NCI-H510A treated with DMSO at 0.1 percent for 48 hours (cell line): ENCODE data around the gene CAND1.

Experiments used
- DNase-seq: peaks from one replicate; lab custom pipeline; 2025; lab: John Stamatoyannopoulos, UW

Gene CAND1

DNA sequence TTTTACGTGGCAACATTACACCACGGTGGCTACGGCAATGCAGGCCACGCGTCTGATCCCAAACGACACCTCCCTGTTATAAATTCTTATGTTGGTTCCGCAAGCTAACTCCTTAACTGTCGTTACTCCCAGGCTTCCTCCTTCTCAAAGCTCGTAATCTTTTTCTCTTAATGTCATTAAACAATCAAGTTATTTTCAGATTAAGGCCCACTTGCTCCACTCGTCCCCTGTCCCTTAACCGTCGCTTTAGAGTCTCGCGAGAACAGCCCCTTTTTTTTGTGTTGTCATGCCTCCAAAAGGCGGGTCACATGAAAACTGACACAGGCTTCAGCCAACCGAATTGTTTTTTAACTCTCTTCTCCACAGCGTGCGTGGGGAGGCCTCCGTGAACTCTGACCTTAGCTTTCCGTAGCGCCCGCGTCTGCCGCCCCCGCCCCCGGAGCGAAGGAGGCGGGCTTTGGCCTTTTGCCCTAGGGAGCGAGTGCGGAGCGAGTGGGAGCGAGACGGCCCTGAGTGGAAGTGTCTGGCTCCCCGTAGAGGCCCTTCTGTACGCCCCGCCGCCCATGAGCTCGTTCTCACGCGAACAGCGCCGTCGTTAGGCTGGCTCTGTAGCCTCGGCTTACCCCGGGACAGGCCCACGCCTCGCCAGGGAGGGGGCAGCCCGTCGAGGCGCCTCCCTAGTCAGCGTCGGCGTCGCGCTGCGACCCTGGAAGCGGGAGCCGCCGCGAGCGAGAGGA lies at the start of gene CAND1:
Gene CAND1, plus strand, starts transcription at position 463 of the 737 bp plus-strand sequence. CDS start 360 bp downstream, outside the sequence.
- DNase-seq, result peak; percentile 100

DNA sequence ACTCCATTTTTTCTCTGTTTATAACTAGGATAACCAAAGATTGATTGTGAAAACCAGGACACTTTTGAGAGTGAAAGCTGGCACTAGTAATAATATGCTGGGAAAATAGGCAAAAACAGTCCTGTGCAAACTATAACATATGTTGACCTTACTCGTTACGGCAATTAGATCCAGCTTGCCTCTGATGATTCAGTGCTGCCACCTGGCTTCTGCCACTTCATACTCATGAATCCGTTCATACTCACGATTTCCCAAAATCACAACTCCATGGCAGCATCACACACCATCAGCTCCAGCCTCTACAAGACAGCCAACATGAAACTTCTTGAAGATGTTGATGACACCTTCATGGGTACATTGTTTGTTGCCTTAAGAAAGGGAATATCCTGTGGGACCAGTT lies 49.1 kb upstream of the CAND1 start:
- DNase-seq, result no peak

DNA sequence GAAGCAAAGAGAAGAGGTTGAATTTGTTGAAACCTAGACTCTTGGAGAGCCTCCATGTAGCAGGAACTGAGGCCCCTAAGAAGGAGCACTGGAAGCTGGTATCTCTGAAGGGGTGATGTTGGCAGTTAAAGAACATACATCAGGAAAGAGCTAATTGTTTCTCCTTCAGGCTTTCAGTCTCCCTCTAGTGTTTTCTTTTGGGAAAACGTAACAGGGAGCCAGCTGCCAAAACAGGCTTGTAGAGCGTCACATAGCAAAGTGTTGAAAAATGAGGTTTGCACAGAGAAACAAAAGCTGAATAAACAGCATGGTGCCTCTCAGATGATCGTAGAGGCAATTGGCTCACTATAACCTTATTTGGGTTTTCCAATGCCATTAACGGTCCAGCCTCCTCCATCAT lies 46.9 kb upstream of the CAND1 start:
- DNase-seq, result peak; percentile 20

DNA sequence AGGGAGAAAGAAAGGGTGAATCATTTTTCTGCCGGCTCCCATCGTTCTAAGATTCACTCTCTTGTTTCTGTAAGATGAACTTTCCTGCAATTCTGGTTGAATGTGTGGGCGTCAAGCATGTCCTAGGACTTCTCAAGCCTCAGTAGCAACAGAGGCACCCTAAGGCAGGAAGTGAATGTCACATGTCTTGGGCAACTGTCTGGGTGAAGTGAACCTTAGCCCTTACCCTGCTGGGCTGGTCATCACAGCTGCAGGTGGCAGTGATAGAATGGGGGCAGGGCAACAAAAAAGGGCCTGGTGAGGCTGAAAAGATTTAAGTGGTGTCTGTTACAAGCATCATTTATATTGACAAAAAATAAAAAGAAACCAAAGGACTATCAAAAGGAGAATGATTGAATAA lies 45.9 kb upstream of the CAND1 start:
- DNase-seq, result no peak

DNA sequence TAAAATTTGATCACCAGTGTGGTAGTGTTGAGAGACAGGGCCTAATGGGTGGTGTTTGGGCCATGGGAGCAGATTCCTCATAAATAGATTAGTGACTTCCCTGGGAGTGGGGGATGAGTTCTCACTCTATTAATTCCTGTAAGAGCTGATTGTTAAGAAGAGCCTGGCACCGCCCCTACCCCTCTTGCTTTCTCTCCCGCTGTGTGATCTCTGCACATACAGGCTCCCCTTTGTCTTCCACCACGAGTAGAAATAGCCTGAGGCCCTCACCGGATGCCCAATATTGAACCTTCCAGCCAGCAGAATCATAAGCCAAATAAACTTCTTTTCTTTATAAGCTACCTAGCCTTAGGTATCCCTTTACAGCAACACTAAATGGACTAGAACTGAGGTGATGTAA lies 31.9 kb upstream of the CAND1 start:
- no peak for DNase-seq

DNA sequence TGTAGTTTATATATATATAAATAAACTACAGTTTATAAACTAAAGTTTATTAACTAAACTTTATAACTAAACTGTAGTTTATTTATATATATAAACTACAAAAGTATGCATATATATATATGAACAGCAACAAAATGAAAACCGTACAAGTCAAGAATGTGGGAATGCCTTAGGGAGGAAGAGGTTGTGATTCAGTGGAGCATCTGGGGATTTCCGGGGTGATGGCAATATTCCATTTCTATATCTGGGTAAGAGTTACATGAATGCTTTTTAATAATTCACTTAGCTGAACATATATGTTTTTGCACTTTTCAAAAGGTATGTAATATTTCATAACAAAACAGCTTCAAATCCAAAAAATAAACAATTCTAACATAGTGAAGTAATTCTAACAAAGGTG lies 30.1 kb upstream of the CAND1 start:
- no peak for DNase-seq

DNA sequence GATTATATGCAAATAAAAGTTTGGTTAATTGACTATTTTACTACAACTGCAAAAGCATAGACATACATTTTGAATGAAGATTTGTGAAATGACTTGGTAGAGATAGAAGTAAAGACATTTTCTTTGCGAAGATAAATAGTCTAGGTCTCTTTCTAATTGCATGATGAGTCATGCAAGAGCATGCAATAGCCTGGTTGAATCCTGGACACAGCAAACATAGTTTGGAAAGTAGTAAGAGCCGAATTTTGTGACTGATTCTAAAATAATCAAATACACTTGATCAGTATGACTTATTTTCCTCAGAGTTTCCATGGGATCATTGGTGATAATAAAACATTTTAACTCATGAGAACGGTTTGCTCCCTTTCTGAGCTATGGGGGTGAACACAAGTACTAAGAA lies 27.7 kb upstream of the CAND1 start:
- DNase-seq, result no peak

DNA sequence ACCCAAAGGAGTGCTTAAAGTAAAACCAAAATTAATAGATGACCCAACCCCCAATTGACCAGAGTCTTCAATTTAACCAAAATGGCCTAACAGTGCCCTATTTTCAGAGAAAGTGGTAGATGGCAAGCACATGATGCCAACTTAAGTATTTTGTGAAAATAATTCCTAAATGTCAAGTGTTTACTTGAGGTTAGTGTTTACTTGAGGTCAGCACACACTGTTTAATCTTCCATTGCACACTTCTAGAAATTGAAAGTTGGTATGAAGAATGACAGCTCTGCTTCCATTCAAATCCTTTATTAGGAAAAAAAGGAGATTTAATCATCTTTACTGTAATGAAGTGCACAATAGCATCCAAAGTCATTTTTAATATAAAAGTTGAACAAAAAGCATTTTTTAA lies 25.9 kb upstream of the CAND1 start:
- no peak for DNase-seq

DNA sequence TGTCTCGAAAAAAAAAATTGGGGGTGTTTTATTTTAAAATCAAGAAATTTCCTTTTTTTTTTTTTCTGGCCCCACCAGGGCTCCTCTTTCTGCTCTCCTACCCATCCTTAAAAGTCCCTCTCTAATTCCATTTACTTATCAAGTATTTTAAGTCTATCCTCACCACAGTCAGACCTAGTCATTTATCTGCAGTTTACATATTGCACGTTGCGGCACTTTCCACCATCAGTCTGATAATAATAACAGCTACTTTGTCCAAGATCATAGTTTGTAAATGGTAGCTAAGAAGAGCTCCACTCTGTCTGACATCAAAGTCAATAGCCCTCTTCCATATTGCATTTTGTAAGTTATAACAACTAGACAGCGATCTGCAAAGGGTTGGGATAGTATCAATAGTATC lies 23.6 kb upstream of the CAND1 start:
- DNase-seq, result no peak

DNA sequence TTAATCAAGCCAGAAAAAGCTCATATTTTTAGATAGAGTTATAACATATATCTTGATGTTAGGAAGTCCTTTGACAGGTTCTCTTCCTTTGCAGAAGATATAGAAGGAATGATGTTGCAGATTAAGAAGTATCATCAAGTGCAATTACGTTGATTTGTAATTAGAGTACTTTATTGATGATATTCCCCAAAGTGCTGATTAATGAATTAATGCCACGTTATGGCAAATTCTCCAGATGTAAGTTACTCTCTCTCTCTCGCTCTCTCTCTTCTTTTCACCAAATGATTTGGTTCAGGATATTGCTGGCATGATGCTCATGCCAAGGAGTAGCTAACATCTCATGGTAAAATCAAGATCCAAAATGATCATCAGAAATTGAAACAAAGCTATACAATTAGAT lies 18.1 kb upstream of the CAND1 start:
- no peak for DNase-seq

DNA sequence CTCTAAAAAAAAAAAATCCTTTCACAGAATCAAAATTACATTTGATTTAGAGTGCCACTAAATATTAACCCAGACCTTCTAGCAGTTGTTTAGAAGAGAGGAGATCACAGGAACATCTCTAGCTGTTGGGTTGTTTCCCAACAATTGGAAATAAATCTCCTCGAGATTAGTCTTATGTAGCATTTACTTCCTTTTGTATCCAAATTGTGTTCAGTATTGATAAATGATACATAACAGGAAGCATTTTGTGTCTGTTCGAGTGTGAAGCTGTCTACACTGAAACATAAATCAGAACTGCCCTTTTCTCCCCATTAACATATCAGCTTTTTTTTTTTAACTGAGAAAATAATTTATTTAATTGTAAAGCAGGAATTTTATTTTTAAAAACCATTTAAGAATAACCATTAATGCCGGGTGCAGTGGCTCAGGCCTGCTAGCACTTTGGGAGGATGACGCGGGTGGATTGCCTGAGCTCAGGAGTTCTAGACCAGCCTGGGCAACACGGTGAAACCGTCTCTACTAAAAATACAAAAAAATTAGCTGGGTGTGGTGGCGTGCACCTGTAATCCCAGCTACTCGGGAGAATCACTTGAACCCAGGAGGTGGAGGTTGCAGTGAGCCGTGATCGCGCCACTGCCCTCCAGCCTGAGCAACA lies 14.7 kb upstream of the CAND1 start:
- no peak for DNase-seq

DNA sequence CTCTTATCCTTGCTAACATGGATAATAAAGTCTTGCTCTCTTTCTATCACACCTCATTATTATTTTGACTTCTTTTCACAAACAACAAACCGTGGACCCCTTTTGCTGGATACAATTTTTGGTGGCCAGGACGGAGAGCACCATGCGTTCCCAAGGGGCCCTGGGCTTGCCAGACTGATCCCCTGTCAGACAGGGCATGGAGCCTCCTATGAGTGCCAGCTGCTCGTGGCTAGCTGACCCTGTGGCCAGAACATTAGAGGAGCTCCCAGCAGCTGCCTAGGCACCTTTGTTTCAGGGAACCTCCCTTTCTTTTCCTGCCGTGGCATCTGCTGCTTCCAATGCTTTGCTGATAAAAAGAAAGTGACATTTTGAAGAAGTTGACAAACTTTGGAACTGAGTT lies 12.5 kb upstream of the CAND1 start:
- no peak for DNase-seq

DNA sequence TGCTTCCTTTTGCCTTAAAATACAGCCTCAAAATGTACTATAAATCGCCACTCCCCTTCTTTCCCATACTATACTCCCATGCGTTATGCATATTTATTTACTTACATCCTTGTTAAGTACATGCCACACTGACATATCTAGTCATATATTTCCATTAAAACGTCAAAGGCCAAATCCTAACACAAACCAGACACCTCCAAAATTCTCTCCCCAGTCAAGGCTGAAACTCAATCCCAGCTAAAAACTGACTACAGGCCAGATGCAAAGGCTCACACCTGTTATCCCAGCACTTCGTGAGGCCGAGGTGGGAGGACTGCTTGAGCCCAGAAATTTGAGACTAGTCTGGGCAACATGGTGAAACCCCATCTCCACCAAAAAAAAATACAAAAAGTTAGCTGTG lies 5.7 kb upstream of the CAND1 start:
- no peak for DNase-seq

DNA sequence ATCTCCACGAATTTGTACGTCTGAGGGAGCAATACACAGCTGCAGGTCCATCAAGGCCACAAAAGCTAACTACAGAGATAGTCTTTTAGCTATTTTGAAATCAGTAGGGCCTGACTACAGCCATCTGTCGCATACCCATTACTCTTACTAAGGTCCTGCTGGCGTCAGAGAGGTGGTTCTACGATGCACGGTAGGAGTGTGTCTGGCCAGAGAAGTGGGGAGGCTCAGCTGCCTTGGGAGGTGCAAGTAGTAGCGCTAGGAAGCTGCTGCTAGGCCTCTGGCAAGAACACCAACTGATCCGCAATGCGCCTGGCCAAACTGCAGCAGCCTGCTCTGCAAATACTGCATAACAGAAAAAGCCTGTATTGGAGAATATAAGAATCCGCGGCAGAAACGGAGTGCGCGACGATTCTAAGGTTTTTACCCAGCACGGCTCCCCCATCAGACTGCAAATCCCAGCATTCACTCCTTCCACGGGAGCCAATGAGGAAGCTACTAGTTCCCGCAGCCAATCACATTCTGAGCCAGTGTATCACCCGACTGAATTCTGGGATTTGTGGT lies 743 bp upstream of the CAND1 start:
- DNase-seq, result no peak

DNA sequence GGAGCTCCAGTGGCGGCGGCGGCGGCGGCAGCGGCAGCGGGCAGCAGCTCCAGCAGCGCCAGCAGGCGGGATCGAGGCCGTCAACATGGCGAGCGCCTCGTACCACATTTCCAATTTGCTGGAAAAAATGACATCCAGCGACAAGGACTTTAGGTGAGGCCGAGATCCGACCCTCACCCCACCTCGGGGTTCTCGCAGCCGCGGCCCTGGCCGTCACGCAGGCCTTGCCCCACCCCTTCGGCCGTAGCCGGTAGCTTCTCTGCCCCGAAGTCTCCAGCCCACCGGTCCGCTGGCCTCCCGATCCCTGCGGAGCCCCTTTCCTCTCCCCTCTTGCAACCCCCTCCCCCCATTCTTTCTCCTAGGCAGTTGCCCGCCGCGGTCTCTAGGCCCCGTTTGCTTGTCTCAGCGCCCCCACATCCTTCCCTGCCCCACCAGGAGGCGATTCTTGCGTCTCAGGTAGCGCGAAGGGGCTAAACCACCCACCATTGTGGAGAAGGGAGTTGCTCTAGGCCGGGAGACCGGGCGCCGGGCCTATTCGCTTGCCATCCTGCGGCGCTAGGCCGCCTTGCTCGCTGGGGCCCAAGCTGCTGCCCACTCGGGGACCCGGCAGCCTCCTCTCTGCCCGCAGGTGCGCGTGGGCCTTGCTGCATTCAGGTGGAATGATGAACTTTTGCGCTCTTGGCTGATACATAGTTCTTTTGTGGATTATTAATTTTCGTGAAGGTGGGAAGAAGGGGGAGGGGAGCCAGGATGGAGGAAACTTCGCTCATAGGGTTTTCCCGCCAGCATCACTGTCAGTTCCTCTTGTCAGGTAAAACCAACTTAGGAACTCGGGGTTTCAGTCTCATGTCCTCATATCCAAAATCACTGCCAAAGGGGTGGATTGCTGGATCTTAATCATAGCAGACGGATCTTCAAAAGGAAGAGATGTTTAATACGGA lies 745 bp downstream of the CAND1 start:
- DNase-seq, result peak; percentile 48

DNA sequence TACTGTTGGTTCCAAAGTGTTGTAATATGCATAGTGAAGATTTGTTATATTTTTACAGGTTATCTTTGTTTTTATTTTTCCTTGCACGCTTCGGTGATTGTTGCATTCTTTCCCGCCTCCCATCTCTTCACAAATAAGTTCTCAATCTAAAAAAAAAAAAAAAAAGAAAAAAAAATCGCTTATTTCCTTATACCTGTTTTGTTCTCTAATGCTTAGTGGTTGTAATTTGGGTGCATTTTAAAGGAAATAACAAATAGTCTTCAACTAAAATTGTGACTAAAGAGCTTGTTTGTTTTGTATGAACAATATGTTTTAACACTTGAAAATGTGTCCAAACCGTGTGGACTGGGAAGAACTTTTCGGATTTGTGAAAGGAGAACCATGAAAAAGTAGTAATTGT lies 1.5 kb downstream of the CAND1 start:
- no peak for DNase-seq

DNA sequence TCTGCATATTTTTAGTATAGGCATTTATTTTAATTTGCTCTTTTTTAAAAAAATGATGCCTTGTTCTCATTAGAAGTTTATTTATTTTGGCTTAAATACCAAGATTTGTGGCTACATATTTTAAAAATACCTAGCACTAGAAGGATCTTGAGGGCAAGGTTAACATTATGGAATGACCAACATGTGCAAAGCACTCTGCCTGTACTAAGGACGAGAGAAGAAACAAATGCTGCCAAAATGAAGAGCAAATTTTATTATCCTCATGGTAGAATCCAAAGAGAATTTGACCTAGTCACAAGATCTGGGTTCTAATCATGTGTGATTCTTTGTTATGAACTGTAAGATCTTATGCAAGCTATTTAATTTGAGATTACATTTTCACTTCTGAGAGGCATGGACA lies 2.8 kb downstream of the CAND1 start:
- no peak for DNase-seq

DNA sequence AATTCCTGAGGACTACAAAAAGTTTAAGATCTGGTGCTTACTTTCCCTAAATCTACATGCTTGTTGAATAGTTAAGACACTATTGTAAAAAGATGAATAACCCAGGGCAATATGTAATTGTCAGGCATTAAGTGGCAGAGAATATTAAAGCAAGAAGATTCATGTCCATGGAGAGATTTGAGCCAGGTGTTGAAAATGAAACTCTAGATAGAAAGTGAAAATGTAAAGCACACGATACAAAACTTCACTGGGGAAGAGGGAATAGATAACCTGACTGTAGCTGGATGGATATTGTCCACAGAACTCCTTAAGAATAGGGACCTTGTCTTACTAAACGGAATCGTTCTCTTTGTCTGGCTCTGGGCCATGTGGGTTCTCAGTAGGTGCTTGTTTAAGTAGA lies 5.0 kb downstream of the CAND1 start:
- no peak for DNase-seq

DNA sequence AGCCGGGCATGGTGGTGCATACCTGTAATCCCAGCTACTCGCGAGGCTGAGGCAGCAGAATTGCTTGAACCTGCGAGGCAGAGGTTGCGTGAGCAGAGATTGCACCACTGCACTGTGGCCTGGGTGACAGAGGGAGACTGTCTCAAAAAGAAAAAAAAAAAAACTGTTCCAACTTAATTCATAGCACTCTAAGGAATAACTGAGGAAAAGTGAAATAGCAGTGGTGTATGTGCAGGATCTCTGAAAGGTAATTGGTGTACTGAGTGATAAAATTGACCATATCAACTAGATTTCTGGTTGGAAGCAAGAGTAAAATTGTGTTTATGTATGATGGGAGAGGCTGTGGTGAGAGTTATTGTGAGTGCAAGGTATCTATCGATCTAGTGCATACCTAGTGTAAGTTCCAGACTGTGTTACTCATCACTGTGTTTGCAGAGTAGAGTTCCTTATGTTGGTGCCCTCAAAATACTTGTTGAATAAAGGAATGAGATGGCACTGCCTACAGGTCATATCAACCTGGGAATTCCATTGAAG lies 6.3 kb downstream of the CAND1 start:
- no peak for DNase-seq

DNA sequence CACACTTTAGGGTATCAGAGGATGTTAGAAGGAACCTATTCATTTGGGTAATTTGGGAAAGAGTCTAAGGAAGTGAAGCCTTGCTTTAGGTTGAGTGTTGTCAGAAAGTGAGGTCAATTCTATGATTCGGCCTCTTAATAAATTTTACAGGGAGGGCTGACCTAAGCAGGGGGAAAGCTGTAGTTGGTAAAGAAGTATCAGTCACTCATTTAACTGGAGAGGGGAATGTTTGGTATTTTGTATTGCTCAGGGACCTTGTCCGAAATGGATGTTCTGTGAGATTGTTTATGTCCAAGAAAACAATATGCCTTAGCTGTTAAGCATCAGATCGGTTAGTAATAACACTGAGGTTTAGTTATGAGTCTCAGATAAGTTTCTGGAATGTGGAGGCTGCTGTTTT lies 7.3 kb downstream of the CAND1 start:
- no peak for DNase-seq

DNA sequence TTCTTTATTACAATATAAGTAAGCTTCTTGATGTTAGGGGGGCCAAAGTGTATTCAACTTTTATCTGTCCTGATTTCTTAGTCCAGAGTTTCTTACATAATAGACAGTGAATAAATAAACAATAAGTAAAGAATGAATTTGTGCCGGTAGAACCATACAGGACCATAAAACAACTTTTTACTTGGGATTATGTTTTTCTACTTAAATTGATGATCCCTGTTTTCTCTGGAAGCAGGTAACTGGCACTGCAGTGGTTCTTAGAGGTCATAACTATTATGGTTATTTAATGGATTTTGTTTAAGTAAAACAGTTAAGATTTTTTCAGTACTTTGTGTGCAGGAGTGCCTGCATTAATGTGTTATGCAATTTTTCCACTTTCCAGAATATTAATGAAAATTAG lies 10.5 kb downstream of the CAND1 start:
- no peak for DNase-seq

DNA sequence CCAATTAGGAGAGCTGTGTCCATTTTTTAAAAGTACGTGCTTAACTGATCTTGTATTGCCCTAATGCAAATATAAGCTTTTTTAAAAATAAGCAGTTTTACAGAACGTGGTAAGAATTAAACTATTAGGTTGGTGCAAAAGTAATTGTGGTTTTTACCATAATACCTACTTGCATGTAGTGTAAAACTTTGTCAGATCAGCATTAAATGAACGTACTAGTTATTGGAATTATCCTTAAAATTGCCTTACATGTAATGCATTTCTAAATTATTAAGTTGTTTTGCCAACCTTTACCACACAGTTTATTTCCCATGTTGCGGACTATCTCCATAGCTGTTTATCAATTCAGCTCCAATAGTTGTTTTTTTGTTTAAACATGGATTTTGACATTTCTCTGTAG lies 10.9 kb downstream of the CAND1 start:
- no peak for DNase-seq
